ENCODE data around the gene DNASE1.

Gene DNASE1

GRCh38 chr16:3664187-3664896 is 9.9 kb downstream of the DNASE1 start:
- no peak for DNase-seq (ENCODE audit: low read depth)

DNA sequence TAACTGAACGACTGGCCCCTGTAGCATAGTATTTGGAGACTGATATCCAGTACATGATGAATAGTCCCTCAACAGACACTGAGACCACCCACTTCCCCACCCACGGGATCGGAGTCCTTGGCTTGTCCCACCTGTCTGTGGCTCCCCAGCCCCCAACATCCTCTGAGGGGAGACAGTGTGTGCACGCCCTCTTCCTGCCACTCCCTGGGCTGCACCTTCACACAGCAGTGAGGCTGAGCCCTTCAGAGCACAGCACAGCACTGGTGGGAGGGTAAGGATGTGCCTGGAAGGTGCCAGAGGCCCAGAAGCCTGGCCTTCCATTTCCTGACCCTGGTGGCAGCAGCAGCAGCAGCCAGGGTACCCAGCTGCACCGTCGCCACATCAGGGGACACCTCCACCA is 11.0 kb downstream of the DNASE1 start:
- DNase-seq (ENCODE audit: low read depth) = no peak

DNA sequence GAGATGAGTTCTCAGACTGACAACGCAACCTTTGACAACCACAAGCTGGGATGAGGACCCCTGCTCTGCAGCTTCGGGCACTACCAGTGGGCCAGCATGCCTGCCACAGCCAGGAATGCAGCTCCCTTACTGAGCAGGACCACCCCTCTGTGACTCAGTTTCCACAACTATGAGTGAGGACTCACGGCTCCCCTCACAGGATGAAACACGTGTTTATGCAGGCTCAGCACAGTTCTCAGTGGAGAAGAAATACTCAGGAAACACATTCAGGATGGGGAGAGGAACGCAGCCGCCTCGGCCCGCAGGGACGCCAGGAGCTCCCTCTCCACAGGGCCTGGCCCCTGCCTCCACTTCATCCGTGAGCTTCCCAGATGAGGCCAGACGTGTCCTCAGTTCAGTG is 14.1 kb downstream of the DNASE1 start:
- no peak for DNase-seq (ENCODE audit: low read depth)

- DNase-seq (ENCODE audit: low read depth) = no peak
Measured at GRCh38 chr16:3669082-3669481, 14.6 kb downstream of the DNASE1 start.

GRCh38 chr16:3670711-3671110 is 16.2 kb downstream of the DNASE1 start:
- no peak for DNase-seq (ENCODE audit: low read depth)

- DNase-seq (ENCODE audit: low read depth) = no peak
Measured at GRCh38 chr16:3671424-3671823, 16.9 kb downstream of the DNASE1 start.

DNA sequence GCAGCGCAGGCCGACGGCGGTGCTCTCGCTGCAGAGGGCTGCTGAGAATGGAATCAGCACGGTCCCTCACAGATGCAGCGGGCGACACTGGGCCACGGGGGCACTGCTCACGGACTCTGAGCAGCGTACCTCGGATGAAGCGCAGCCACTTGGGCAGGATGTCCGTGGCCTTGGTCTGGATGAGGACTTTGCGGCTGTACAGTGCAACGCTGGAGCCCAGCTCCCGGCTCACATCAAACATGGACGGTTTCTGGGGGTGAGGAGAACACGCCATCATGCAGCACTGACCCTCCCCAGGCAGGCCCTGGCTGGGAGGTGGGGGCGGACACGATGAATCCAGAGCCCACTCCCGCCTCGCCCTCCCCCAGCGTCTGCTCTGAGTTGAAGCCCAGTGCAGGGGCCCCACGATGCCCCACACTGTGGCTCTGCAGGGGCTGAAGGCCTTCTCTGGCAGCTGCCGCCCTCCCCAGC is 18.1 kb downstream of the DNASE1 start:
- DNase-seq (ENCODE audit: low read depth) = no peak

- DNase-seq (ENCODE audit: low read depth) = no peak
Measured at GRCh38 chr16:3673201-3673600, 18.7 kb downstream of the DNASE1 start.

GRCh38 chr16:3673676-3674377 is 19.3 kb downstream of the DNASE1 start:
- no peak for DNase-seq (ENCODE audit: low read depth)

GRCh38 chr16:3674513-3675295 is 20.2 kb downstream of the DNASE1 start:
- DNase-seq (ENCODE audit: low read depth) = no peak

- DNase-seq (ENCODE audit: low read depth) = no peak
Measured at GRCh38 chr16:3675601-3676130, 21.2 kb downstream of the DNASE1 start.

DNA sequence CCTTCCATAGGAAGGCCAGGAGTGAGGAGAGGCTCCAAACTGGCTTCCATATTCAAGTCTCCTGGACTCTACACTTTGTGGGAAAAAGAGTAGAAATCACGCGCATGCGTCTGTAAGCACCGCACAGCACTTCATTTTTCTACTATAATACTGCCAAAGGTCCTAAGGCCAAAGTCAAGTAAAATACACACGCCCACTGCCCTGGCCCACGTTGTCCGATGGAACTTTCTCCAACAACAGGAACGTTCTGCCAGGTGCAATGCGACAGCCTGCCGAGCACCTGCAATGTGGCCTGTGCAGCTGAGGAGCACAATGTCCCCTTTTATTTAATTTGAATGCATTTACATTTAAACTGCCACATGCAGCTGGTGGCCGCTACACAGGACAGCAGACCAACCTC is 23.5 kb downstream of the DNASE1 start:
- no peak for DNase-seq (ENCODE audit: low read depth)

DNA sequence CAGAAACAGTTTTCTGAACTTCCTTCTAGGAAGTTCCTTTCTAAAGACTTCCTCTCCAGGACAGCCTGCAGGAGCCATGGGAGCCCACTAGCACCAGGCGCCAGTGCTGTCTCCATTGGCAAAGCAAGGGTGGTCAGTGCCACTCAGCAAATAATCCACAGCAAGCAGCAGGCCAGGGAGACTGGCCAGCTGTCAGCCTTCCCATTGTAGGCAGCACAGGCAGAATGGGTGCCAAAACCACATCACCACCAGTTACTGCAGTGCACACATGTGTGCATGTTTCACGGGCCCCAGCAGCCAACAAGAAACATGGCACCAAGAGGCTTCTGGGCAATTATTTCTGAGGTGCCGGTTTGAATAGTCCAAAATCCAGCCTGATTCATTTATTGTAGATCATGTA is 26.7 kb downstream of the DNASE1 start:
- no peak for DNase-seq (ENCODE audit: low read depth)

- no peak for DNase-seq (ENCODE audit: low read depth)
Measured at GRCh38 chr16:3687021-3687420, 32.5 kb downstream of the DNASE1 start.

DNA sequence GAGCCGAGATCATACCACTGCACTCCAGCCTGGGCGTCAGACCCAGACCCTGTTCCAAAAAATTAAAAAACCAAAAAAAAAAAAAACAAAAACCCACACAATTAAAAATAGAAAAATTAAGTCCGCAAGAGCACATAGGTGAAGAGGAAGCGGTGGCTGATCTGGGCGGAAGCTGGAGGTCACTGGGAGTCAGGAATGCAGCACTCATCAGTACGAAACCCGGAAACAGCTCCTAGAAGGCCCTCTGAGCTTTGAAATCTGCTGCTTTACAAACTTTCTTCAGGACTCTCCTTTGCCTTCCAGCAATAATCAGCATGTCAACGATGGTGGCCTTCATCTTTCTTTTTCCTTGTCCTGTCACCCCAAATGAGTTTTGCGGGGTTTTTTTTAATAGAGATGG is 33.3 kb downstream of the DNASE1 start:
- no peak for DNase-seq (ENCODE audit: low read depth)

DNA sequence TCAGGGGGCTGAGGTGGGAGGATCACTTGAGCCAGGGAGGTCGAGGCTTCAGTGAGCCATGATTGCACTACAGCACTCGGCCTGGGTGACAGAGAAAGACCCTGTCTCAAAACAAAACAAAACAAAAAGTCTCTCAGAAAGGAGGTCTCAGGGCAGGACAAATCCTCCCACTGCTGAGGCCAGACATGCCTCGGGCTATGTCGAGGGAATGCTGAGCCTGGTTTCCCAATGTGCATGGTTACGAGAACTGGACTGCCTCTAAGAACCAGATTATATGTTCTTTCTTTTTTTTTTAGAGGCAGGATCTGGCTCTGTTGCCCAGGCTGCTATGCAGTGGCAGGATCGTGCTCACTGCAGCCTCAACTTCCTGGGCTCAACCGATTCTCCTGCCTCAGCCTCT is 35.2 kb downstream of the DNASE1 start:
- no peak for DNase-seq (ENCODE audit: low read depth)

- peak; percentile 59 for DNase-seq (ENCODE audit: low read depth)
Measured at GRCh38 chr16:3690470-3690928, 36.0 kb downstream of the DNASE1 start.

GRCh38 chr16:3690980-3691720 is 36.7 kb downstream of the DNASE1 start:
- no peak for DNase-seq (ENCODE audit: low read depth)

- DNase-seq (ENCODE audit: low read depth) = no peak
Measured at GRCh38 chr16:3691761-3692160, 37.3 kb downstream of the DNASE1 start.

- no peak for DNase-seq (ENCODE audit: low read depth)
Measured at GRCh38 chr16:3694051-3694450, 39.6 kb downstream of the DNASE1 start.

GRCh38 chr16:3695610-3696369 is 41.3 kb downstream of the DNASE1 start:
- DNase-seq (ENCODE audit: low read depth) = no peak

Data from T-helper 22 cell (primary cell).